CD4-positive, alpha-beta T cell (primary cell): ENCODE data around the gene MAPKAP1. TPM values are rescaled to one million over a fixed set of nuclear protein-coding genes. Genes with fewer than 3 reads are reported as not detected.

Experiments used
- ATAC-seq: fragments of 200-7000 bp; cut with Tn5 transposase; one replicate; pipeline ENCODE4 v1.10.0; 2022; ENCODE audit warnings: mild to moderate bottlenecking; ENCODE audit not compliant: poor library complexity
- CTCF ChIA-PET: fragments of 350-600 bp; sonication (Branson Sonifier 250); formaldehyde crosslinking; loops from one replicate; lab custom pipeline; 2021; ENCODE audit warnings: antibody characterized with exemption, inconsistent platforms; lab: Charles Lee
- POLR2A ChIA-PET: fragments of 350-600 bp; sonication (Branson Sonifier 250); formaldehyde crosslinking; loops from one replicate; lab custom pipeline; 2021; ENCODE audit warnings: antibody characterized with exemption, inconsistent platforms; lab: Charles Lee
- DNase-seq, 14 experiments: peaks; one replicate each; pipeline ENCODE4 v3.0.0-alpha.2; 2013 to 2020; ENCODE audit warnings: mixed read lengths in 2 of 14
- H3K27ac ChIP-seq, 2 donors: one replicate each; pipeline versions ENCODE4 v1.5.1 to v1.7.0; 2013; ENCODE audit warnings: low read length in 2 of 2, low read depth in 1 of 2, mild to moderate bottlenecking in 1 of 2
- H3K27me3 ChIP-seq, 2 experiments: 1 replicate in 1 of 2; 2 replicates in 1 of 2; pipeline versions ENCODE4 v1.6.1 to v1.7.0; 2013; ENCODE audit warnings: low read length in 2 of 2, control low read depth in 1 of 2, mild to moderate bottlenecking in 1 of 2, moderate library complexity in 1 of 2; ENCODE audit not compliant: insufficient read depth in 2 of 2, control insufficient read depth in 1 of 2
- H3K36me3 ChIP-seq: one replicate; pipeline ENCODE4 v1.6.1; 2013; ENCODE audit warnings: low read length, control low read depth; ENCODE audit not compliant: insufficient read depth
- H3K4me1 ChIP-seq: one replicate; pipeline ENCODE4 v1.6.1; 2013; ENCODE audit warnings: low read length, control low read depth; ENCODE audit not compliant: insufficient read depth
- H3K4me3 ChIP-seq: one replicate; pipeline ENCODE4 v1.5.1; 2013; ENCODE audit warnings: mild to moderate bottlenecking, low read length, moderate library complexity
- H3K9me3 ChIP-seq, 2 experiments: 1 replicate in 1 of 2; 2 replicates in 1 of 2; pipeline versions ENCODE4 v1.6.1 to v1.7.0; 2013; ENCODE audit warnings: low read length in 2 of 2, mild to moderate bottlenecking in 2 of 2, control low read depth in 1 of 2, moderate library complexity in 1 of 2; ENCODE audit not compliant: control insufficient read depth in 1 of 2, insufficient read depth in 1 of 2
- H3K27ac Mint-ChIP-seq: one replicate; pipeline ENCODE4 v1.8.0; 2020; ENCODE audit warnings: mixed read lengths
- H3K27me3 Mint-ChIP-seq: one replicate; pipeline ENCODE4 v1.8.0; 2021; ENCODE audit warnings: mixed read lengths
- H3K36me3 Mint-ChIP-seq: one replicate; pipeline ENCODE4 v1.8.0; 2021; ENCODE audit warnings: low read depth, mixed read lengths
- H3K4me1 Mint-ChIP-seq: one replicate; pipeline ENCODE4 v1.8.0; 2021; ENCODE audit warnings: low read depth, mixed read lengths
- H3K4me3 Mint-ChIP-seq: one replicate; pipeline ENCODE4 v1.8.0; 2020; ENCODE audit warnings: mild to moderate bottlenecking, mixed read lengths
- H3K9me3 Mint-ChIP-seq: one replicate; pipeline ENCODE4 v1.8.0; 2020; ENCODE audit warnings: mixed read lengths
- CTCF ChIP-seq: fragments of 200-600 bp; IDR thresholded peaks from one replicate; pipeline ENCODE4 v1.8.0; 2022; ENCODE audit warnings: antibody characterized with exemption, mild to moderate bottlenecking
- intact Hi-C, 2 experiments: fragments of 100-400 bp; cut with DNase I in 1 of 2; cut with micrococcal nuclease in 1 of 2; formaldehyde crosslinking; loops; one replicate each; pipeline versions ENCODE4 v1.15.1 to v1.9.0; 2023 to 2025; cut with DNase I, micrococcal nuclease
- total RNA-seq, 174 experiments: library from RNA in 2 of 174; stranded (reverse) in 2 of 174; gene quantifications; one replicate each; pipeline ENCODE4 v1.2.3 and lab custom pipeline; 2021 to 2026

The MAPKAP1 gene
- total RNA-seq, 2 experiments from 2014 or later = 40.3 to 44.9 TPM

- no peaks in the 10 kb centered on the region for H3K36me3 Mint-ChIP-seq
- H3K36me3 ChIP-seq = no peaks in the 10 kb centered on the region
- no peaks in the 10 kb centered on the region for H3K4me1 Mint-ChIP-seq
- no peaks in the 10 kb centered on the region for H3K9me3 Mint-ChIP-seq
- DNase-seq (no peak), ATAC-seq (no peak)
- no peak overlapping the region for H3K27ac Mint-ChIP-seq
- H3K27ac ChIP-seq = no peak overlapping the region
- no peak overlapping the region for H3K4me3 ChIP-seq
- H3K27me3 Mint-ChIP-seq = no peaks in the 10 kb centered on the region
- no peaks in the 10 kb centered on the region for H3K4me1 ChIP-seq
- H3K27me3 ChIP-seq = no peaks in the 10 kb centered on the region
- intact Hi-C loops = loop anchor here in 1 of 2 experiments (10.0 kb wide), 1 partner anchor 1405 kb away; no protein-coding TSS in a partner anchor
- no peaks in the 10 kb centered on the region for H3K9me3 ChIP-seq
- CTCF ChIA-PET = no interaction called here
- no peak for TF ChIP-seq CTCF
- H3K4me3 Mint-ChIP-seq = no peak overlapping the region
- POLR2A ChIA-PET = no interaction called here
Measured at GRCh38 chr9:125399666-125400065, 307.3 kb downstream of the MAPKAP1 start.

- no peak overlapping the region for H3K4me3 Mint-ChIP-seq
- no peak overlapping the region for H3K4me3 ChIP-seq
Measured at GRCh38 chr9:125399165-125399564, 307.8 kb downstream of the MAPKAP1 start.

GRCh38 chr9:125398243-125398642, 308.8 kb downstream of the MAPKAP1 start:
- no peaks in the 10 kb centered on the region for H3K4me1 ChIP-seq
- no peak overlapping the region for H3K27ac ChIP-seq
- no peaks in the 10 kb centered on the region for H3K27me3 ChIP-seq
- Mint-ChIP-seq H3K27ac (no peak overlapping the region), H3K4me3 (no peak overlapping the region), H3K36me3 (no peaks in the 10 kb centered on the region), H3K4me1 (no peaks in the 10 kb centered on the region), H3K27me3 (no peaks in the 10 kb centered on the region), H3K9me3 (no peaks in the 10 kb centered on the region)
- H3K36me3 ChIP-seq = no peaks in the 10 kb centered on the region
- no peak for ATAC-seq
- ChIA-PET POLR2A (no interaction called here), CTCF (no interaction called here)
- H3K9me3 ChIP-seq = no peaks in the 10 kb centered on the region
- intact Hi-C loops = loop anchor here in 1 of 2 experiments (10.0 kb wide), 1 partner anchor 1403 kb away; no protein-coding TSS in a partner anchor
- no peak for DNase-seq
- TF ChIP-seq CTCF = no peak
- H3K4me3 ChIP-seq = no peak overlapping the region

More at GRCh38 chr9:125399165-125399564, 307.8 kb downstream of the MAPKAP1 start:
- ATAC-seq = no peak
- Histone ChIP-seq H3K36me3 (no peaks in the 10 kb centered on the region), H3K9me3 (no peaks in the 10 kb centered on the region), H3K4me1 (no peaks in the 10 kb centered on the region), H3K27ac (no peak overlapping the region), H3K27me3 (no peaks in the 10 kb centered on the region)
- H3K4me1 Mint-ChIP-seq = no peaks in the 10 kb centered on the region
- ChIA-PET CTCF (no interaction called here), POLR2A (no interaction called here)
- TF ChIP-seq CTCF = no peak
- H3K36me3 Mint-ChIP-seq = no peaks in the 10 kb centered on the region
- H3K9me3 Mint-ChIP-seq = no peaks in the 10 kb centered on the region
- H3K27ac Mint-ChIP-seq = no peak overlapping the region
- intact Hi-C loops = loop anchor here in 1 of 2 experiments (10.0 kb wide), 1 partner anchor 1404 kb away; no protein-coding TSS in a partner anchor
- no peaks in the 10 kb centered on the region for H3K27me3 Mint-ChIP-seq
- no peak for DNase-seq
